OCI-LY1 (cell line): ENCODE results near the gene SORBS2.

Source experiments
- H2AFZ ChIP-seq: fragments of 200-600 bp; sonication (generic), shearing (Covaris generic); 2 replicates; pipeline ENCODE4 v1.6.0; 2014; ENCODE audit warnings: antibody characterized with exemption, mild to moderate bottlenecking, low read length
- H3F3A ChIP-seq: fragments of 200-600 bp; sonication (generic), shearing (Covaris generic); 2 replicates; pipeline ENCODE4 v1.6.0; 2014; ENCODE audit warnings: mild to moderate bottlenecking, antibody characterized with exemption, low read length, moderate library complexity; ENCODE audit not compliant: insufficient read depth
- H3K27ac ChIP-seq: fragments of 200-600 bp; sonication (generic); 2 replicates; pipeline ENCODE4 v1.5.1; 2014; ENCODE audit warnings: low read length, mixed run types, mild to moderate bottlenecking, low read depth; ENCODE audit not compliant: poor library complexity, severe bottlenecking
- H3K27me3 ChIP-seq: fragments of 200-600 bp; sonication (generic); 2 replicates; pipeline ENCODE4 v1.6.0; 2014; ENCODE audit warnings: antibody characterized with exemption, mild to moderate bottlenecking, low read length, moderate library complexity; ENCODE audit not compliant: insufficient read depth
- H3K36me3 ChIP-seq: fragments of 200-600 bp; sonication (generic); 2 replicates; pipeline ENCODE4 v1.6.1; 2014; ENCODE audit warnings: mild to moderate bottlenecking, antibody characterized with exemption, low read length, moderate library complexity, mixed read lengths; ENCODE audit not compliant: insufficient read depth
- H3K4me1 ChIP-seq: fragments of 200-600 bp; sonication (generic); 2 replicates; pipeline ENCODE4 v1.5.1; 2014; ENCODE audit warnings: mild to moderate bottlenecking, low read length, moderate library complexity; ENCODE audit not compliant: insufficient read depth, severe bottlenecking
- H3K4me2 ChIP-seq: fragments of 200-600 bp; sonication (generic), shearing (Covaris generic); 2 replicates; pipeline ENCODE4 v1.6.1; 2014; ENCODE audit warnings: low read length
- H3K4me3 ChIP-seq: fragments of 200-600 bp; sonication (generic); 2 replicates; pipeline ENCODE4 v1.5.1; 2014; ENCODE audit warnings: low read length, low read depth, mild to moderate bottlenecking, mixed read lengths; ENCODE audit not compliant: poor library complexity, severe bottlenecking
- H3K79me2 ChIP-seq: fragments of 200-600 bp; shearing (Covaris generic); 2 replicates; pipeline ENCODE4 v1.6.1; 2016; ENCODE audit warnings: mixed run types, low read length, mixed read lengths; ENCODE audit not compliant: insufficient read depth
- H3K9ac ChIP-seq: fragments of 200-600 bp; sonication (generic), shearing (Covaris generic); 2 replicates; pipeline ENCODE4 v1.6.1; 2014; ENCODE audit warnings: mild to moderate bottlenecking, low read length, mixed read lengths
- H3K9me2 ChIP-seq: fragments of 200-600 bp; sonication (generic), shearing (Covaris generic); 2 replicates; pipeline ENCODE4 v1.6.1; 2014; ENCODE audit warnings: low read depth, mild to moderate bottlenecking, low read length, mixed read lengths
- H3K9me3 ChIP-seq: fragments of 200-600 bp; shearing (Covaris generic); 2 replicates; pipeline ENCODE4 v1.6.1; 2014; ENCODE audit warnings: low read length, mixed read lengths
- H4K20me1 ChIP-seq: fragments of 200-600 bp; sonication (generic), shearing (Covaris generic); 2 replicates; pipeline ENCODE4 v1.6.0; 2016; ENCODE audit warnings: mild to moderate bottlenecking, low read length; ENCODE audit not compliant: insufficient read depth
- CTCF ChIP-seq: fragments of 200-600 bp; sonication (generic), shearing (Covaris generic); IDR thresholded peaks from 2 replicates; pipeline ENCODE4 v1.5.1; 2017; ENCODE audit warnings: mild to moderate bottlenecking, antibody characterized with exemption, low read length, moderate library complexity, mixed read lengths
- EZH2 ChIP-seq: fragments of 200-600 bp; sonication (generic), shearing (Covaris generic); IDR thresholded peaks from 2 replicates; pipeline ENCODE4 v1.8.0; 2017; ENCODE audit warnings: borderline replicate concordance, mixed run types, mild to moderate bottlenecking, antibody characterized with exemption, low read length, moderate library complexity, mixed read lengths

SORBS2 gene

GRCh38 chr4:185599553-185600243, 212.3 kb downstream of the SORBS2 start:
- H3K4me1 ChIP-seq, result peaks cover 13% of the 10 kb centered on the region
- H4K20me1 ChIP-seq, result no peaks in the 10 kb centered on the region
- H3K9me3 ChIP-seq, result no peaks in the 10 kb centered on the region
- H3K9ac ChIP-seq, result no peak overlapping the region
- H3K4me3 ChIP-seq, result no peak overlapping the region
- H3K27ac ChIP-seq, result no peak overlapping the region
- no peak overlapping the region for H2AFZ ChIP-seq
- TF ChIP-seq CTCF (no peak), EZH2 (no peak)
- 0 out of 2 replicates have a peak, but pooled peaks cover 6% of the 10 kb centered on the region for H3K36me3 ChIP-seq
- no peaks in the 10 kb centered on the region for H3K79me2 ChIP-seq
- H3F3A ChIP-seq, result no peaks in the 10 kb centered on the region
- H3K4me2 ChIP-seq, result no peak overlapping the region
- no peaks in the 10 kb centered on the region for H3K27me3 ChIP-seq
- no peaks in the 10 kb centered on the region for H3K9me2 ChIP-seq

- Histone ChIP-seq H3K79me2 (no peaks in the 10 kb centered on the region), H3K4me2 (no peak overlapping the region), H3K36me3 (0 out of 2 replicates have a peak, but pooled peaks cover 4% of the 10 kb centered on the region), H3K4me1 (peaks cover 13% of the 10 kb centered on the region), H3K9me3 (no peaks in the 10 kb centered on the region), H3K4me3 (no peak overlapping the region), H3K27ac (no peak overlapping the region), H3K9ac (no peak overlapping the region), H4K20me1 (no peaks in the 10 kb centered on the region), H3F3A (no peaks in the 10 kb centered on the region), H3K9me2 (no peaks in the 10 kb centered on the region), H2AFZ (no peak overlapping the region), H3K27me3 (no peaks in the 10 kb centered on the region)
- TF ChIP-seq EZH2 (no peak), CTCF (no peak)
These were observed 213.0 kb downstream of the SORBS2 start for GRCh38 chr4:185598846-185599552.

GRCh38 chr4:185597532-185598188, 214.3 kb downstream of the SORBS2 start:
- H2AFZ ChIP-seq, result no peak overlapping the region
- no peaks in the 10 kb centered on the region for H3K9me3 ChIP-seq
- no peaks in the 10 kb centered on the region for H3K79me2 ChIP-seq
- no peak overlapping the region for H3K4me3 ChIP-seq
- H3F3A ChIP-seq, result no peaks in the 10 kb centered on the region
- H4K20me1 ChIP-seq, result no peaks in the 10 kb centered on the region
- no peaks in the 10 kb centered on the region for H3K9me2 ChIP-seq
- no peak overlapping the region for H3K4me2 ChIP-seq
- no peak overlapping the region for H3K9ac ChIP-seq
- TF ChIP-seq CTCF, result peak; percentile 96
- no peak for TF ChIP-seq EZH2
- peaks cover 13% of the 10 kb centered on the region for H3K4me1 ChIP-seq
- no peaks in the 10 kb centered on the region for H3K27me3 ChIP-seq
- no peak overlapping the region for H3K27ac ChIP-seq
- H3K36me3 ChIP-seq, result no peaks in the 10 kb centered on the region
